ENCODE results near the gene SSPN.
"Not testable (repeated sequence)": the region's sequence is repeated elsewhere in the genome, so short reads cannot be mapped to it uniquely, and the experiment has no call there.

The SSPN gene

GRCh38 chr12:26233631-26234030 lies 38.3 kb downstream of the SSPN start:
- DNase-seq, result no peak

GRCh38 chr12:26235465-26235864 lies 40.1 kb downstream of the SSPN start:
- DNase-seq, result not testable (repeated sequence)

DNA sequence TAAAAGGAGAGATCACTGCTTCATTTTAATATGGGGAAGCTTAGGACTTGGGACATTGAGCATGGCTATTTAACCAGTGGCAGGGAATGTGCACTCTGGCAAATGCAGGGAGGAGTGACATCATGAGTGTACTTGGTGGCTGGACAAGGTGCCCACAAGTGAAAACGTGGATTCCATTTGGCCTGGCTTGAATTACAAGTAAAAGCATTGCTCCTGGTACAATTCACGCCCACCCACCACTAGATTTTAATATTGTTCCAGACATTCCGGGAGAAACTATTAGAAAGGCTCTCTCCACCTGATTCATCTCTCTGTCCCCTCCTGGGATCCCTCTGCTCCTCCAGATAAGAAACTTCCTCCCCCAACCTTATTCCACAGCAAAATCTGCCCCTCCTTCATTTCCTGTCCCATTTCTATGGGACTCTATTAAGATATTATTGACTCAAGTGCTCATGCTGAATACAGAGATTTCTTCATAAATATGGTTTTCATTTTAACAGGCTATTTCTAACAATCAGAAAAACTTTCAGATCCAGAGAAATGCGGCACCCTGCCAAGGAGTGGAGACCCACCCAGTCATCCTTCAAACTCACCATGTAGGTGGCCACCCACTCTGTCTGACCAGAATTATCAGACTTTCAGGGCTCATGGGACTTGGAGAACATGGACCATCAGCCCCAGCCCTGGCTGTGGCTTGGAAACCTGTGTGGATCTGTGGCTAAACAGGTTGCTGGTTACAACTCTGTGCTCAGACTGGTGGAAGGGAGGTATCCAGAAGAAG lies 43.2 kb downstream of the SSPN start:
- no peak for DNase-seq

GRCh38 chr12:26239122-26239851 lies 43.9 kb downstream of the SSPN start:
- no peak for DNase-seq

DNA sequence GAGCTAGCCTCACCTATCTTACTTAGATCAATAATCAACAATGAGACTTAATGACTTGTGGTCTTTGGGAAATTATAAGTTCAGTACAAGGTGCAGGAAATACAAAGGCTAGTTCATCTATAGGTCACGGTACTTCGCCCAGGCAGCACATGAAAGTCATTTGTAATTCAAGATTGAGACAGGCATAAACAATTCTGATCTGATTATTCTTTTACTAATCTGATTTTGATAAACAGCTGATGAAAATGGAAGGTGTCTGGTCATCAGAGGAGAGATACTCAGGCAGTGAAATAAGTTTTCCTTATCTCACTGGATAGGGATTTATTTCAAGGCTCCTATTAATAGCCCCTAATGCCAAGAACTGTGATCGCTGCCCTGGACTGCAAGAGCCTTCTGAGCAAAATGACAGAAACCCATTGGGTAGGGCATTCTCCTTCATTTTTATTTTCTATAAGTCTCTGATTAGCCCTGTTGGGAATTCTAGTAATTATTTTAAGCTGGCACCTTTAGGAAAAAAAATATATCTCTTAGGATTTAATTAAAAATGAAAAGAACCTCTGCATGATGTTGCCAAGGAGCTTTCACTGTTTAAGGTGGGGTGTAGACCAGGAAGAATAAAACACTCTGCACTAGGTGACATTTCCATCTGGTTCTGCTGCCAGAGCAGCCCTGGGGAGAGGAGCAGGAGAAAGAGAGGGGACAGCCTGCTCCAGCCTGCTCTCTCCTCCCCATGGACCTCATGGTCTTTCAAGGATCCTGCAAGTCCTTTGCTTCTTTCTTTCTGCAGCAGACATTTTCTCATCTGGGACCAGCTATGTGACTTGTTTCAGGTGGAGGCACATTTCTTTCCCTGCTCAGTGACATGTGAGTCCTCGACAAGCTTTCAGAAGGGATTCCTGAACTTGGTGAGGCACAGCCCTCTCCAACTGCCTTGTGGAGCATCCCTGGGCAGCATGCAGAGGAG lies 44.8 kb downstream of the SSPN start:
- no peak for DNase-seq

DNA sequence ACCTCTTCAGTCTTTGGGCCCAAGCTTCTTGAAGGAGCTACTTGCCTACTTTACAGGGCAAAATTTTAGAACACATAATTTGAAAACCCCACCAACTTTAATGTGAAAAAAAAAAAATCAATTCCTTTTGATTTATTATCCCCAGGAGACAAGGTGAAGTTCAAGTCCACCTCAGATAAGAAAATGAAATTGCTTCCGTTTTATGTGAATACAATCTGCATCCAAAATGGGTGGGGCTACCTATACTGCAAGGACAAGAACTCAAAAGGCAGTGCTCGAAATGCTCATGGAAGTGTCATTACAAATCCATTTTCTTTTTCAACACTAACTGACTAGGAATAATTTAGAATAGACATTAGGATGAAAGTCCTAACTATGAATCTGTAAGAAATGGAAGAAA lies 45.7 kb downstream of the SSPN start:
- no peak for DNase-seq

- DNase-seq, result no peak
Observed at GRCh38 chr12:26242683-26243082, 47.3 kb downstream of the SSPN start.

DNA sequence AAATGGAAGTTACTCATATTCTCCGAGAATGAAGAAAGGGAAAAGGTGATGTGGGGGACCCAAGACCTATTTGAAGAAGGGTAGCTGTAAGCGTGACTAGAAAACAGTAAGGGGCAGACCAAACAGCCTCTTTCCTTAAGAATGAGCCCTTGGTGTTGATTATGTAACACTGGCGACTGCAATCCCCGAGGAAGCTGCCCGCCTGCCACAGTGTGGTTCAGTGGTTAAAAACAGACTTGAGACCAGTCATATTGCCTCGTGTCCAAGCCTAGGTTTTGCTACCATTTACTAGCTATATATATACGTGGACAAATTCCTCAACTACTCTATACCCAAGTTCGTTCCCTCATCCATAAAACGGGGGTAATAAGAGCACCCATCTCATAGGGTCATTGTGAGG lies 49.1 kb downstream of the SSPN start:
- no peak for DNase-seq

GRCh38 chr12:26245175-26245942 lies 50.0 kb downstream of the SSPN start:
- DNase-seq, result no peak

- DNase-seq, result no peak
Observed at GRCh38 chr12:26246483-26247164, 51.3 kb downstream of the SSPN start.

DNA sequence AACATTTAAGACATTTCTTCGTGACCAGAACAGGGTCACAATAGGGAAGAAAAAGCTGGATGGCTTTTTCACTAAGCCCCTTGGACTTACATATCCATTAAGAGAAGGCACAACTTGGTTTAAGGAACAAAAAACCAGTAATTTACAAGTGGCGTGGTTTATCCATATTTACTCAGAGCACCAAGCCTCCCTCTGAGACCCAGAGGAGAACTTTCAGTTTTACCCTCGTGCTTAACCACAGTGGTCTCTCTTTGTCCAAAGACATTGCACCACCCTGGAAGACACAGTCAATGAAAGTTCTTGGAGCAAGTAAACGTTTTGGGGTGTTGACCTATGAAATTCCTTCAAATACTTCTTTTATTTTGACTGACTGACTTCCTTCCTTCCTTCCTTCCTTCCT lies 52.5 kb downstream of the SSPN start:
- no peak for DNase-seq

DNA sequence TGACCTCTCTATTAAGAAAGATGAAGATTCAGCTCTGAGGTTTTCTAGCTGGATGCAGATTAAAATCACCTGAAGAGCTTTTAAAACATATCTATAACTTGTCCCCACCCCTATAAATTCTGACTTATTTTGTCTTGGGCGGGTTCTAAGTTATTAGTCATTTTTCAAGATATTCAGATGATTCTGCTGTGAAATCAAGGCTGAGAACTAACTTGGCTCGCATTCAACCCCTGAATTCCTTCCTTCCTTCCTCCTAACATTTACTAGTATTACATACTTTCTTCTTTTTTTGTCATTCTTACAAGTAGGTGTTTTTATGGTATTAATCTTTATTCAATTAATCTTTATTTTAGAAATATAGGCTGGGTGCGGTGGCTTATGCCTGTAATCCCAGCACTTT lies 55.4 kb downstream of the SSPN start:
- DNase-seq, result no peak

GRCh38 chr12:26251600-26251999 lies 56.2 kb downstream of the SSPN start:
- DNase-seq, result no peak

GRCh38 chr12:26252946-26253345 lies 57.6 kb downstream of the SSPN start:
- no peak for DNase-seq

- no peak for DNase-seq
Observed at GRCh38 chr12:26255893-26256645, 60.7 kb downstream of the SSPN start.

GRCh38 chr12:26264215-26264838 lies 69.0 kb downstream of the SSPN start:
- DNase-seq, result no peak

GRCh38 chr12:26265606-26266005 lies 70.2 kb downstream of the SSPN start:
- no peak for DNase-seq

GRCh38 chr12:26266881-26267280 lies 71.5 kb downstream of the SSPN start:
- no peak for DNase-seq

DNA sequence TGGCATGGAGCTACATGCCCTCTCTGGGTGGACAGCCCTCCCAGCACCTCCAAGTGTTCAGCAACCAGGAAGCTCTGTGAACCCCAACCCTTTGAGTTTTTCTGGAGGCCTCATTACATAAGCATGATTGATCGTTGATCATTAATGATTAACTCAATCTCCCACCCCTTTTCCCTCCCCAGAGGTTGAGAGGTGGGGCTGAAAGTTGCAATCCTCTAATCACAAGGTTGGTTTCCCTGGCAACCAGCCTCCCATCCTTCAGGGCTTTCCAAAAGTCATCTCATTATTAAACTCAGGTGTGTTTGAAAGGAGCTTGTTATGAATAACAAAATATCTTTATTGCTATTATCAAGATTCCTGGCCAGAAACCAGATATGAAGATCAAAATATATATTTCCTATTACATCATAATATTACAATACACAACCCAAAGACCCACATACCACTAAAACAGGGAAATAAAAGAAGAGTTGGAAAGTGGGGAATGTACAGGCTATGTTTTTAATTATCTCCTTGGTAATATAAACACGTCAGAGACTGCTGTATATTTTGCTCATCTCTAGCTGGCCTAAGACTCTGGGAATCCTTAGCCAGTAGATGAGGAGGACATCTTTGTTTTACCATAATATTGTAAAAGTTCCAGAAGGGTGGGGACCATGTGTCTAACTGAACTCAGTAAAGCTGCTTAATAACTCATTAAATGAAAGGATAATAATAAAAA lies 73.6 kb downstream of the SSPN start:
- no peak for DNase-seq
